ENCODE results near the gene GPR162.

The GPR162 gene

GRCh38 chr12:6823182-6824084, 1.8 kb downstream of the GPR162 start:
- DNase-seq (ENCODE audit: low read depth), result no peak

- DNase-seq (ENCODE audit: low read depth), result no peak
Measured at GRCh38 chr12:6824085-6824775, 2.6 kb downstream of the GPR162 start.

- DNase-seq (ENCODE audit: low read depth), result no peak
Measured at GRCh38 chr12:6824901-6825381, 3.3 kb downstream of the GPR162 start.

GRCh38 chr12:6825398-6826124, 3.9 kb downstream of the GPR162 start:
- peak; percentile 77 for DNase-seq (ENCODE audit: low read depth)

GRCh38 chr12:6826125-6826733, 4.6 kb downstream of the GPR162 start:
- no peak for DNase-seq (ENCODE audit: low read depth)

GRCh38 chr12:6826734-6827436, 5.3 kb downstream of the GPR162 start:
- no peak for DNase-seq (ENCODE audit: low read depth)

- DNase-seq (ENCODE audit: low read depth), result peak; percentile 45
Measured at GRCh38 chr12:6827437-6827911, 5.9 kb downstream of the GPR162 start.

GRCh38 chr12:6827982-6828780, 6.6 kb downstream of the GPR162 start, which contains the start of gene P3H3:
Gene P3H3 (plus strand): TSS chr12:6828407. CDS start chr12:6828441, 34 bp downstream.
- no peak for DNase-seq (ENCODE audit: low read depth)

GRCh38 chr12:6828781-6829535, 7.3 kb downstream of the GPR162 start:
- no peak for DNase-seq (ENCODE audit: low read depth)

- DNase-seq (ENCODE audit: low read depth), result no peak
Measured at GRCh38 chr12:6829536-6830220, 8.1 kb downstream of the GPR162 start.

GRCh38 chr12:6830286-6830890, 8.8 kb downstream of the GPR162 start:
- no peak for DNase-seq (ENCODE audit: low read depth)

GRCh38 chr12:6830999-6831398, 9.4 kb downstream of the GPR162 start:
- no peak for DNase-seq (ENCODE audit: low read depth)

GRCh38 chr12:6831450-6831995, 9.9 kb downstream of the GPR162 start:
- DNase-seq (ENCODE audit: low read depth), result no peak

- no peak for DNase-seq (ENCODE audit: low read depth)
Measured at GRCh38 chr12:6832125-6832524, 10.5 kb downstream of the GPR162 start.

GRCh38 chr12:6833189-6833890, 11.7 kb downstream of the GPR162 start:
- DNase-seq (ENCODE audit: low read depth), result no peak

GRCh38 chr12:6834254-6834653, 12.6 kb downstream of the GPR162 start:
- DNase-seq (ENCODE audit: low read depth), result no peak

- no peak for DNase-seq (ENCODE audit: low read depth)
Measured at GRCh38 chr12:6834873-6835272, 13.3 kb downstream of the GPR162 start.

GRCh38 chr12:6836851-6837250, 15.2 kb downstream of the GPR162 start:
- no peak for DNase-seq (ENCODE audit: low read depth)

Data from activated T-cell treated with anti-CD3 and anti-CD28 coated beads for 48 hours (primary cell).